Activated CD8-positive, alpha-beta T cell treated with anti-CD3 and anti-CD28 coated beads, Interleukin-2, amount 10 ng/mL, durations not matched to agents 7 days and 5 days (primary cell): ENCODE results near the gene CEP41. TPM values are rescaled to one million over a fixed set of nuclear protein-coding genes. Genes with fewer than 3 reads are reported as not detected.
"Not testable (repeated sequence)": the region's sequence is repeated elsewhere in the genome, so short reads cannot be mapped to it uniquely, and the experiment has no call there.

ENCODE experiments used
- ATAC-seq: fragments of 150-1000 bp; cut with Tn5 transposase; one replicate; pipeline ENCODE4 v1.10.0; 2021; ENCODE audit warnings: moderate library complexity
- CTCF ChIA-PET: fragments of 350-600 bp; sonication (Branson Sonifier 250); formaldehyde crosslinking; loops from one replicate; lab custom pipeline; 2021; ENCODE audit warnings: antibody characterized with exemption; lab: Charles Lee
- POLR2A ChIA-PET: fragments of 350-600 bp; sonication (Branson Sonifier 250); formaldehyde crosslinking; loops from one replicate; lab custom pipeline; 2021; ENCODE audit warnings: antibody characterized with exemption; lab: Charles Lee
- DNase-seq: peaks from one replicate; pipeline ENCODE4 v3.0.0-alpha.2; 2020
- H3K27ac Mint-ChIP-seq: one replicate; pipeline ENCODE4 v1.8.0; 2021; ENCODE audit warnings: mild to moderate bottlenecking, mixed read lengths
- H3K27me3 Mint-ChIP-seq: one replicate; pipeline ENCODE4 v1.8.0; 2021; ENCODE audit warnings: low read depth, mixed read lengths
- H3K36me3 Mint-ChIP-seq: one replicate; pipeline ENCODE4 v1.8.0; 2021; ENCODE audit warnings: low read depth, mixed read lengths
- H3K4me1 Mint-ChIP-seq: one replicate; pipeline ENCODE4 v1.8.0; 2021; ENCODE audit warnings: low read depth, mixed read lengths
- H3K4me3 Mint-ChIP-seq: one replicate; pipeline ENCODE4 v1.8.0; 2021; ENCODE audit warnings: mild to moderate bottlenecking, mixed read lengths
- H3K9me3 Mint-ChIP-seq: one replicate; pipeline ENCODE4 v1.8.0; 2022; ENCODE audit warnings: mixed read lengths; ENCODE audit not compliant: insufficient read depth
- total RNA-seq, 2 experiments: library from RNA; stranded (reverse); gene quantifications; one replicate each; pipeline ENCODE4 v1.2.3, GENCODE V29; 2021

Gene CEP41
- total RNA-seq, 2 experiments from 2014 or later: 27.6 to 31.1 TPM

- H3K27me3 Mint-ChIP-seq: no peaks in the 10 kb centered on the region
- no peaks in the 10 kb centered on the region for H3K4me1 Mint-ChIP-seq
- no peak overlapping the region for H3K4me3 Mint-ChIP-seq
- peaks cover 3% of the 10 kb centered on the region for H3K9me3 Mint-ChIP-seq
- H3K36me3 Mint-ChIP-seq: no peaks in the 10 kb centered on the region
- CTCF ChIA-PET: no interaction called here
- H3K27ac Mint-ChIP-seq: no peak overlapping the region
- POLR2A ChIA-PET: no interaction called here
- DNase-seq (no peak), ATAC-seq (no peak)
Measured at GRCh38 chr7:130384841-130385599, 55.8 kb downstream of the CEP41 start.

GRCh38 chr7:130384371-130384801, 56.4 kb downstream of the CEP41 start:
- H3K4me3 Mint-ChIP-seq: no peak overlapping the region
- no peaks in the 10 kb centered on the region for H3K27me3 Mint-ChIP-seq
- ChIA-PET CTCF (no interaction called here), POLR2A (no interaction called here)
- H3K27ac Mint-ChIP-seq: no peak overlapping the region
- H3K36me3 Mint-ChIP-seq: no peaks in the 10 kb centered on the region
- no peak for ATAC-seq
- H3K9me3 Mint-ChIP-seq: peaks cover 3% of the 10 kb centered on the region
- no peak for DNase-seq
- no peaks in the 10 kb centered on the region for H3K4me1 Mint-ChIP-seq

GRCh38 chr7:130383187-130383980, 57.4 kb downstream of the CEP41 start:
- Mint-ChIP-seq H3K27me3 (no peaks in the 10 kb centered on the region), H3K27ac (no peak overlapping the region), H3K4me1 (no peaks in the 10 kb centered on the region), H3K4me3 (no peak overlapping the region), H3K9me3 (peaks cover 3% of the 10 kb centered on the region), H3K36me3 (no peaks in the 10 kb centered on the region)
- ChIA-PET CTCF (interaction anchor here (1.4 kb wide), 1 partner anchor 9 kb away, joined by 3 read pairs; no protein-coding TSS in a partner anchor), POLR2A (no interaction called here)
- DNase-seq (no peak), ATAC-seq (no peak)

GRCh38 chr7:130381468-130382312, 59.1 kb downstream of the CEP41 start:
- no peak for DNase-seq
- no peak overlapping the region for H3K27ac Mint-ChIP-seq
- no peaks in the 10 kb centered on the region for H3K36me3 Mint-ChIP-seq
- ChIA-PET CTCF (no interaction called here), POLR2A (no interaction called here)
- no peaks in the 10 kb centered on the region for H3K4me1 Mint-ChIP-seq
- no peaks in the 10 kb centered on the region for H3K27me3 Mint-ChIP-seq
- ATAC-seq: no peak
- no peaks in the 10 kb centered on the region for H3K9me3 Mint-ChIP-seq
- no peak overlapping the region for H3K4me3 Mint-ChIP-seq

- Mint-ChIP-seq H3K4me3 (no peak overlapping the region), H3K9me3 (no peaks in the 10 kb centered on the region), H3K4me1 (no peaks in the 10 kb centered on the region), H3K27me3 (no peaks in the 10 kb centered on the region), H3K36me3 (peaks cover 2% of the 10 kb centered on the region), H3K27ac (no peak overlapping the region)
- no peak for ATAC-seq
- no peak for DNase-seq
- ChIA-PET POLR2A (no interaction called here), CTCF (no interaction called here)
Measured at GRCh38 chr7:130380861-130381455, 59.9 kb downstream of the CEP41 start.

GRCh38 chr7:130379921-130380860, 60.6 kb downstream of the CEP41 start, which contains the start of gene CPA1:
CPA1 (plus strand) TSS chr7:130380494; CDS start chr7:130380521, 27 bp downstream.
- POLR2A ChIA-PET: no interaction called here
- CTCF ChIA-PET: no interaction called here
- DNase-seq: no peak

GRCh38 chr7:130379532-130379920, 61.3 kb downstream of the CEP41 start:
- H3K36me3 Mint-ChIP-seq: peaks cover 2% of the 10 kb centered on the region
- H3K27ac Mint-ChIP-seq: no peak overlapping the region
- CTCF ChIA-PET: no interaction called here
- H3K4me1 Mint-ChIP-seq: no peaks in the 10 kb centered on the region
- peaks cover 3% of the 10 kb centered on the region for H3K9me3 Mint-ChIP-seq
- POLR2A ChIA-PET: no interaction called here
- H3K4me3 Mint-ChIP-seq: no peak overlapping the region
- ATAC-seq: no peak
- DNase-seq: no peak
- H3K27me3 Mint-ChIP-seq: no peaks in the 10 kb centered on the region

More at GRCh38 chr7:130379921-130380860, 60.6 kb downstream of the CEP41 start, which contains the start of gene CPA1:
- no peak for ATAC-seq
- no peak within 1 kb of the TSS for H3K27ac Mint-ChIP-seq
- peaks cover 3% of the 10 kb centered on the region for H3K9me3 Mint-ChIP-seq
- H3K27me3 Mint-ChIP-seq: no peaks in the 10 kb centered on the region
- peaks cover 2% of the 10 kb centered on the region for H3K36me3 Mint-ChIP-seq
- H3K4me1 Mint-ChIP-seq: no peaks in the 10 kb centered on the region
- H3K4me3 Mint-ChIP-seq: no peak within 1 kb of the TSS

- H3K4me1 Mint-ChIP-seq: no peaks in the 10 kb centered on the region
- no peaks in the 10 kb centered on the region for H3K27me3 Mint-ChIP-seq
- peaks cover 3% of the 10 kb centered on the region for H3K9me3 Mint-ChIP-seq
- H3K27ac Mint-ChIP-seq: no peak overlapping the region
- H3K4me3 Mint-ChIP-seq: no peak overlapping the region
- ATAC-seq (no peak), DNase-seq (no peak)
- peaks cover 2% of the 10 kb centered on the region for H3K36me3 Mint-ChIP-seq
- ChIA-PET CTCF (no interaction called here), POLR2A (no interaction called here)
Measured at GRCh38 chr7:130379019-130379418, 61.8 kb downstream of the CEP41 start.

GRCh38 chr7:130377178-130377577, 63.6 kb downstream of the CEP41 start:
- H3K27me3 Mint-ChIP-seq: no peaks in the 10 kb centered on the region
- no peak overlapping the region for H3K27ac Mint-ChIP-seq
- H3K4me3 Mint-ChIP-seq: no peak overlapping the region
- ATAC-seq (no peak), DNase-seq (no peak)
- no peaks in the 10 kb centered on the region for H3K4me1 Mint-ChIP-seq
- H3K36me3 Mint-ChIP-seq: peaks cover 2% of the 10 kb centered on the region
- POLR2A ChIA-PET: no interaction called here
- peaks cover 3% of the 10 kb centered on the region for H3K9me3 Mint-ChIP-seq
- CTCF ChIA-PET: no interaction called here

GRCh38 chr7:130376461-130376860, 64.4 kb downstream of the CEP41 start:
- H3K27ac Mint-ChIP-seq, DNase-seq, POLR2A ChIA-PET, CTCF ChIA-PET, ATAC-seq, H3K4me3 Mint-ChIP-seq, H3K4me1 Mint-ChIP-seq, H3K27me3 Mint-ChIP-seq, H3K9me3 Mint-ChIP-seq, H3K36me3 Mint-ChIP-seq: not testable (repeated sequence)
